ENCODE results near the gene GRB7.
A peak's percentile ranks its signal among the peaks of the same experiment; 100 is the strongest.
"Not testable (repeated sequence)": the region's sequence is repeated elsewhere in the genome, so short reads cannot be mapped to it uniquely, and the experiment has no call there.

Gene GRB7

DNA sequence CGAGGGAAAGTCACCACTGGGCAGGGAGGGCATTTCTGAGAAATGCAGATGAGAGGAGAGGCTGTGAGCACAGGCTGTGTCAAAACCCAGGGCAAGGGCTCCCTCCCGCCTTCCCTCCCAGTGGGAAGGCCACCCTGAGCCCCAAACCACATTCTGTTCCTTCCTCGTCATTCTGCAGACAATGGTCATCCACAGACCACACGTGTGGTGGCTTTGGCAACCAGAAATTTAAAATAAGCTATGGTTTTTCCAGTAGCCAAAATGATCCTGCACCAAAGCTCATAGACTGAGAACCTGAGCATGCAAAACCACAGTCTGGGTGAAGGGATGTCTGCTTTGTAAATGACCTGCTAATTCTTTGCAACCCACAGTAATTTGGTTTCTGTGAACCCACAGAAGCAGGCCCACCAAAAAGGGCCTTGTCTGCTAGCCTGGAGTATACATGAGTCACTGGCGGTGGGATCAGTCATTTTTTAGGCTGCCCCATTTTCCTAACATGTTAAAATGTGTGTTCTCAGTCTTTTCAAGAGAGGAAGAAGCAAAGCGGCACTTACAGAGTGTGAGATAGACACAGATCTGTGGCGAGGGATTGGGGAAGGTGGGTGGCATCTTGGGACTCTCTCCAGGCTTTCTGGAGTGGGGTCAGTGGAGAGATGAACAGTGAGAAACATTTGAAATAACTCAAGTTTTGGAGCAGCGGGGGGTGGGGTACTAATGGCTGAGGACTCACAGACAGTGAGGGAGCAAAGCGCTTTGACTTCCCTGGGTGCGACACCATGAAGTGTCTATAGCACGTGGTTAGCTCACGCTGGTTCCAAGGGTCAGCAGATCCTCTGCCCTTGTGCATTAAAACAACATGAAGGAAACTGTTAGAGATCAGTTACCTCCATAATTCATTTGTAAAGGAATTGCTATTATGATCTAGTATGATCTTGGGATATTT is 20.5 kb downstream of the GRB7 start:
- no peaks in the 10 kb centered on the region for H3K4me1 ChIP-seq (ENCODE audit: insufficient read depth, poor library complexity, severe bottlenecking)
- H3K27ac ChIP-seq (ENCODE audit: poor library complexity, severe bottlenecking) = no peak overlapping the region
- H3K4me3 ChIP-seq (ENCODE audit: severe bottlenecking) = no peak overlapping the region
- TF ChIP-seq, protein P1, sequence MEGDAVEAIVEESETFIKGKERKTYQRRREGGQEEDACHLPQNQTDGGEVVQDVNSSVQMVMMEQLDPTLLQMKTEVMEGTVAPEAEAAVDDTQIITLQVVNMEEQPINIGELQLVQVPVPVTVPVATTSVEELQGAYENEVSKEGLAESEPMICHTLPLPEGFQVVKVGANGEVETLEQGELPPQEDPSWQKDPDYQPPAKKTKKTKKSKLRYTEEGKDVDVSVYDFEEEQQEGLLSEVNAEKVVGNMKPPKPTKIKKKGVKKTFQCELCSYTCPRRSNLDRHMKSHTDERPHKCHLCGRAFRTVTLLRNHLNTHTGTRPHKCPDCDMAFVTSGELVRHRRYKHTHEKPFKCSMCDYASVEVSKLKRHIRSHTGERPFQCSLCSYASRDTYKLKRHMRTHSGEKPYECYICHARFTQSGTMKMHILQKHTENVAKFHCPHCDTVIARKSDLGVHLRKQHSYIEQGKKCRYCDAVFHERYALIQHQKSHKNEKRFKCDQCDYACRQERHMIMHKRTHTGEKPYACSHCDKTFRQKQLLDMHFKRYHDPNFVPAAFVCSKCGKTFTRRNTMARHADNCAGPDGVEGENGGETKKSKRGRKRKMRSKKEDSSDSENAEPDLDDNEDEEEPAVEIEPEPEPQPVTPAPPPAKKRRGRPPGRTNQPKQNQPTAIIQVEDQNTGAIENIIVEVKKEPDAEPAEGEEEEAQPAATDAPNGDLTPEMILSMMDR (IDR thresholded peaks at IDR 0.05; ENCODE audit: poor library complexity, severe bottlenecking) = no peak
- DNase-seq (ENCODE audit: low spot score) = no peak
- H3K9me3 ChIP-seq (ENCODE audit: severe bottlenecking) = no peaks in the 10 kb centered on the region
- ATAC-seq (ENCODE audit: low read depth) = no peak
- no peaks in the 10 kb centered on the region for H3K36me3 ChIP-seq (ENCODE audit: low read depth)
- no peaks in the 10 kb centered on the region for H3K27me3 ChIP-seq (ENCODE audit: insufficient read depth, poor library complexity, severe bottlenecking)

DNA sequence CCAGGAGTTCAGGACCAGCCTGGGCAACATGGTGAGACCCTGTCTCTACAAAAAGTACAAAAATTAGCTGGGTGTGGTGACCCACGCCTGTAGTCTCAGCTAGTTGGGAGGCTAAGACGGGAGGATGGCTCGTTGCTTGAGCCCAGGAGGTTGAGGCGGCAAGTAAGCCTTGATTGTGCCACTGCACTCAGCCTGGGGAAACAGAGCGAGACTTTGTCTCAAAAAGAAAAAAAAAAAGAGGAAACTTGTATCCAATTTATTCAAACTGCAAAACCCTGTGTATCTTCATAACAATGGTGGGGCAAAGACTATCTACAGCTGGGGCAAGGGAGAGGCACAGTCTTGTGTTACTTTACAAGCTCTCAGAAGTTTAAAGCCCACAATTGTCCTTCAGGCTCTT is 21.5 kb downstream of the GRB7 start:
- Histone ChIP-seq H3K9me3 (ENCODE audit: severe bottlenecking) (no peaks in the 10 kb centered on the region), H3K27ac (ENCODE audit: poor library complexity, severe bottlenecking) (no peak overlapping the region), H3K27me3 (ENCODE audit: insufficient read depth, poor library complexity, severe bottlenecking) (no peaks in the 10 kb centered on the region), H3K4me3 (ENCODE audit: severe bottlenecking) (no peak overlapping the region), H3K4me1 (ENCODE audit: insufficient read depth, poor library complexity, severe bottlenecking) (no peaks in the 10 kb centered on the region), H3K36me3 (ENCODE audit: low read depth) (no peaks in the 10 kb centered on the region)
- ATAC-seq (ENCODE audit: low read depth) (no peak), DNase-seq (ENCODE audit: low spot score) (no peak)
- TF ChIP-seq, protein P1 (IDR thresholded peaks at IDR 0.05; ENCODE audit: poor library complexity, severe bottlenecking) = no peak

DNA sequence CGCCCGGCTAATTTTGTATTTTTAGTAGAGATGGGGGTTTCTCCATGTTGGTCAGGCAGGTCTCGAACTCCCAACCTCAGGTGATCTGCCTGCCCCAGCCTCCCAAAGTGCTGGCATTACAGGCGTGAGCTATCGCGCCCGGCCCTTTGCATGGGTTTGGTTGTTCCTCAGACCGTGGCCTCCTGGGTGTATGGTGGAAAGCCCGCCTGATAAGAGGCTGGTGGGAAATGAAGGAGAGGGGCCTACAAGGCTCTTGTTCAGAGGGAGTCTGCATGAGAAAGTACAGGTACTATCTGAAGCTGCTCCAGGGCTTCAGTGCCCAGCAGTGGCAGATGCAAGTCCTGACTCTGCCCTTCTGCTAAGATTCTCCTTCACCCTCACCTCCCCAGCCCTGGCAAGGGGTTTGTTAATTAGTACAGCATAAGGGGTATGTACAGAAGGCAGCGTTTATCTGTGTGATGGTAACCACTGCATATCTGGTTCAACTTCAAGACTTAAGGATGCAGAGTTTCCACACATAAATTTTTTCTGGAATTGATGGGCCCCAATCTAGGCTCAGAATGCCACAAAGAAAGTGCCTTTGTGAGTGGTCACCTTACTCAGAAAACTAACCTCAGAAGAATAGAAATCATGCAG is 24.2 kb downstream of the GRB7 start:
- peaks cover 7% of the 10 kb centered on the region for H3K27me3 ChIP-seq (ENCODE audit: insufficient read depth, poor library complexity, severe bottlenecking)
- ATAC-seq (ENCODE audit: low read depth) (no peak), DNase-seq (ENCODE audit: low spot score) (no peak)
- no peak overlapping the region for H3K27ac ChIP-seq (ENCODE audit: poor library complexity, severe bottlenecking)
- no peaks in the 10 kb centered on the region for H3K36me3 ChIP-seq (ENCODE audit: low read depth)
- no peaks in the 10 kb centered on the region for H3K9me3 ChIP-seq (ENCODE audit: severe bottlenecking)
- TF ChIP-seq, protein P1 (IDR thresholded peaks at IDR 0.05; ENCODE audit: poor library complexity, severe bottlenecking) = no peak
- no peak overlapping the region for H3K4me3 ChIP-seq (ENCODE audit: severe bottlenecking)
- no peaks in the 10 kb centered on the region for H3K4me1 ChIP-seq (ENCODE audit: insufficient read depth, poor library complexity, severe bottlenecking)

DNA sequence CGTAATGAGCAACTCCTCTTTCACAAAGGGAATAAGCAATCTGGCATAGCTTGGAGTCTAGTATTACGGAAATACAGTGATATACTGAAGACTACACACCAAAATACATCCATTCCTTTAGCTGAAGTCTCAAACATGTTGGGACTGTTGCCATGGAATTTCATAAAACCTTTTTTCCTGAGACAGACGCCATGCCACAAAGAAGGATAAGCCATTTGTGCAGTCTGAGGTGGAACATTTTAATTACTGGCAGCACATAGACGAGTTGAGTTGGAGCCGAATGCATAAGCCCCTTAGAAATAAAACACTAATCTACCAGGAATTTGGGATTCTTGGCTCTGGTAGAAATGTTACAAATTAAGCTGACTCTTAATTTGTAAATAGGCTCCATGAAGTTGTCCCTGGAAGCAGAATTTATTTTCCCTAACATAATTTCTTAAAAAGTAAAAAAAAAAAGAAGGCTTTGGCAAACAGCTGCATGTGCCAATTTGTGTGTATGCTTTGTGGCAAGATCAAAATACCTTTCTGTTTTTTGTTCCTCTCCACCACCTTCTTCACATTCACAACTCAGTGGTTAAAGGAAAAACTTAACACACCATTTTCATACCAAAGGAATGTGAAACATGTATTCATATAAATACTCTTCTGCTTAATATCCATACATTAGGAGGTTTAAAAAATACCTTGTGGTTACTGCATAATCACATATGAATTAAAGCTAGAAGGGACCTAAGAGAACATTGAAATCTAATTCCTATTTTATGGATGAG is 25.5 kb downstream of the GRB7 start:
- peaks cover 9% of the 10 kb centered on the region for H3K27me3 ChIP-seq (ENCODE audit: insufficient read depth, poor library complexity, severe bottlenecking)
- DNase-seq (ENCODE audit: low spot score) (no peak), ATAC-seq (ENCODE audit: low read depth) (0 out of 3 replicates have a peak, but pooled peaks have one; percentile 29)
- H3K4me3 ChIP-seq (ENCODE audit: severe bottlenecking) = no peak overlapping the region
- TF ChIP-seq, protein P1 (IDR thresholded peaks at IDR 0.05; ENCODE audit: poor library complexity, severe bottlenecking) = no peak
- H3K27ac ChIP-seq (ENCODE audit: poor library complexity, severe bottlenecking) = no peak overlapping the region
- H3K36me3 ChIP-seq (ENCODE audit: low read depth) = no peaks in the 10 kb centered on the region
- H3K9me3 ChIP-seq (ENCODE audit: severe bottlenecking) = no peaks in the 10 kb centered on the region
- no peaks in the 10 kb centered on the region for H3K4me1 ChIP-seq (ENCODE audit: insufficient read depth, poor library complexity, severe bottlenecking)

DNA sequence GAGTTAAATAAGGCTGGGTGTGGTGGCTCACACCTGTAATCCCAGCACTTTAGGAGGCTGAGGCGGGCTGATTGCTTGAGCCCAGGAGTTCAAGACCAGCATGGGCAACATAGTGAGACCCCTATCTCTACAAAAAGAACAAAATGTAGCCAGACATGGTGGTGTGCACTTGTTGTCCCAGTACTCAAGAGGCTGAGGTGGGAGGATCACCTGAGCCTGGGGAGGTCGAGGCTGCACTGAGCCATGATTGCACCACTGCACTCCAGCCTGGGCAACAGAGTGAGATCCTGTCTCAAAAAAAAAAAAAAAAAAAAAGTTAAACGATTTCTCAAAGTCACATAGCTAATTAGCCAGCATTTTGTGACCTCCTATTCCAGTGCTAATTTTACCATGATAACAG is 26.4 kb downstream of the GRB7 start:
- H3K9me3 ChIP-seq (ENCODE audit: severe bottlenecking); H3K27ac ChIP-seq (ENCODE audit: poor library complexity, severe bottlenecking); H3K4me1 ChIP-seq (ENCODE audit: insufficient read depth, poor library complexity, severe bottlenecking); H3K36me3 ChIP-seq (ENCODE audit: low read depth); DNase-seq (ENCODE audit: low spot score); ATAC-seq (ENCODE audit: low read depth); H3K4me3 ChIP-seq (ENCODE audit: severe bottlenecking): not testable (repeated sequence)
- H3K27me3 ChIP-seq (ENCODE audit: insufficient read depth, poor library complexity, severe bottlenecking) = peaks cover 11% of the 10 kb centered on the region

Measured in RWPE2 (cell line).